Measurements from ENCODE around the gene PKD2L1.

Gene PKD2L1

DNA sequence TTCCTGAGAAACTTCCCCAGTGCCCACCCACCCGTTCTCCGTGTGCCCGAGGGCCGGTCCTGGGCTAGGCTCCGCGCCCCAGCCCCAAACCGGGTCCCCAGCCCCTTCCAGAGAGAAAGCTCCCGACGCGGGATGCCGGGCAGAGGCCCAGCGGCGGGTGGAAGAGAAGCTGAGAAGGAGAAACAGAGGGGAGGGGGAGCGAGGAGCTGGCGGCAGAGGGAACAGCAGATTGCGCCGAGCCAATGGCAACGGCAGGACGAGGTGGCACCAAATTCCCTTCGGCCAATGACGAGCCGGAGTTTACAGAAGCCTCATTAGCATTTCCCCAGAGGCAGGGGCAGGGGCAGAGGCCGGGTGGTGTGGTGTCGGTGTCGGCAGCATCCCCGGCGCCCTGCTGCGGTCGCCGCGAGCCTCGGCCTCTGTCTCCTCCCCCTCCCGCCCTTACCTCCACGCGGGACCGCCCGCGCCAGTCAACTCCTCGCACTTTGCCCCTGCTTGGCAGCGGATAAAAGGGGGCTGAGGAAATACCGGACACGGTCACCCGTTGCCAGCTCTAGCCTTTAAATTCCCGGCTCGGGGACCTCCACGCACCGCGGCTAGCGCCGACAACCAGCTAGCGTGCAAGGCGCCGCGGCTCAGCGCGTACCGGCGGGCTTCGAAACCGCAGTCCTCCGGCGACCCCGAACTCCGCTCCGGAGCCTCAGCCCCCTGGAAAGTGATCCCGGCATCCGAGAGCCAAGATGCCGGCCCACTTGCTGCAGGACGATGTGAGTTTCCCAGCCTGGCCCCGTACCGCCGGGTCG, 16.9 kb upstream of the PKD2L1 start, which contains the start of gene SCD:
Gene SCD, plus strand, starts transcription at position 469 of the 803 bp plus-strand sequence. Its CDS starts 272 bp downstream, at position 741.
- H2AFZ ChIP-seq: peak within 1 kb of the TSS; percentile 87

GRCh38 chr10:100346351-100346764, 16.3 kb upstream of the PKD2L1 start:
- no peaks in the 10 kb centered on the region for H3K9me3 ChIP-seq (ENCODE audit: control insufficient read depth, low read length)
- no peaks in the 10 kb centered on the region for H3K79me2 ChIP-seq
- H3K27me3 ChIP-seq (ENCODE audit: control insufficient read depth, insufficient read depth, low read length): no peaks in the 10 kb centered on the region
- no peaks in the 10 kb centered on the region for H3K36me3 ChIP-seq (ENCODE audit: control insufficient read depth, insufficient read depth, low read length)
- H3K27ac ChIP-seq: peak overlapping the region; percentile 42
- peak overlapping the region; percentile 80 for H3K4me2 ChIP-seq (ENCODE audit: low read length)
- peak overlapping the region; percentile 87 for H2AFZ ChIP-seq
- no peak for TF ChIP-seq CTCF (IDR thresholded peaks at IDR 0.05)
- H3K9ac ChIP-seq: no peak overlapping the region
- H3K4me3 ChIP-seq (ENCODE audit: low read depth, low read length): peak overlapping the region; percentile 84
- H3K4me1 ChIP-seq: peaks cover 13% of the 10 kb centered on the region

More for the DNA sequence above, 16.9 kb upstream of the PKD2L1 start, which contains the start of gene SCD:
- TF ChIP-seq CTCF (IDR thresholded peaks at IDR 0.05): no peak
- Histone ChIP-seq H3K4me2 (ENCODE audit: low read length) (peak within 1 kb of the TSS; percentile 80), H3K4me1 (peaks cover 10% of the 10 kb centered on the region), H3K27ac (peak within 1 kb of the TSS; percentile 42), H3K27me3 (ENCODE audit: control insufficient read depth, insufficient read depth, low read length) (no peaks in the 10 kb centered on the region), H3K4me3 (ENCODE audit: low read depth, low read length) (peak within 1 kb of the TSS; percentile 84), H3K36me3 (ENCODE audit: control insufficient read depth, insufficient read depth, low read length) (no peaks in the 10 kb centered on the region), H3K9ac (peak within 1 kb of the TSS; percentile 46), H3K79me2 (no peaks in the 10 kb centered on the region), H3K9me3 (ENCODE audit: control insufficient read depth, low read length) (no peaks in the 10 kb centered on the region)

DNA sequence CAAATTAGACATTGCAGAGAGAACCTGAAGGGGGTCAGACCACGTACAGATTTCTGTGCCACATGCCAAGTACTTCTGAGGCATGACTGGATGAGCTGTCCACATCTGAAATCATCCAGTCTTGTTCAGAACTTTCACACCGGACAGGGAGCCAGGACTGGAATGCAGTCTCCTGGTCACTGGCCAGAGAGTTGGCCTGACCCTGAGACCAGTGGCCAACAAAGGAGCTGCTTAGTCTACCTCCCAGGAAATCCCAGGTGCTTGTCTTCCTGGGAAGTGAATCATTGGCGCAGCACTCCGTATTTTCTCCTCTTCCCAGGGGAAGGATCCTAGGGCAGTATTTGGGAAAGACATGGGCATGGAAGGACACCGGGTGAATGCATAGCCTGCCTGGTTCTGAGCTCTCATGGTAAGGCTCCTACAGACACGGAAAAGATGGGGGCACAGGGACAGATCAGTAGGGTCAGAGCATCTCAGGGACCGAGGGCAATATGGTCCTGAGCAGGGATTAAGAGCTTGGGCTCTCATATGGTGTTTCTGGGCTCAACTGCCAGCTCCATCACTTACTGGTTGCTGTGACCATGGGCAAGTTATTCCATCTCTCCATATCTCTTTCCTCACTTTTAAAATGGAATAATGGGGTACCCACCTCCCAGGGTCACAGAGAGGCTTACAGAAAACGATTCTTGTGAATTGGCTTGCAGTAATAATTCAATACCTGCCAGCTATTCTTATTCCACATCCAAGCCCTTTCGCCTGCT, 15.7 kb upstream of the PKD2L1 start:
- no peak overlapping the region for H3K9ac ChIP-seq
- H3K9me3 ChIP-seq (ENCODE audit: control insufficient read depth, low read length): no peaks in the 10 kb centered on the region
- H3K4me1 ChIP-seq: peaks cover 18% of the 10 kb centered on the region
- TF ChIP-seq CTCF (IDR thresholded peaks at IDR 0.05): no peak
- H3K36me3 ChIP-seq (ENCODE audit: control insufficient read depth, insufficient read depth, low read length): no peaks in the 10 kb centered on the region
- H3K79me2 ChIP-seq: no peaks in the 10 kb centered on the region
- no peaks in the 10 kb centered on the region for H3K27me3 ChIP-seq (ENCODE audit: control insufficient read depth, insufficient read depth, low read length)
- peak overlapping the region; percentile 84 for H3K4me3 ChIP-seq (ENCODE audit: low read depth, low read length)
- no peak overlapping the region for H3K27ac ChIP-seq
- H3K4me2 ChIP-seq (ENCODE audit: low read length): peak overlapping the region; percentile 80
- H2AFZ ChIP-seq: peak overlapping the region; percentile 87

- no peak overlapping the region for H3K4me2 ChIP-seq (ENCODE audit: low read length)
- no peaks in the 10 kb centered on the region for H3K36me3 ChIP-seq (ENCODE audit: control insufficient read depth, insufficient read depth, low read length)
Observed at GRCh38 chr10:100344241-100344788, 14.3 kb upstream of the PKD2L1 start.

More at GRCh38 chr10:100344241-100344788, 14.3 kb upstream of the PKD2L1 start:
- Histone ChIP-seq H3K27me3 (ENCODE audit: control insufficient read depth, insufficient read depth, low read length) (no peaks in the 10 kb centered on the region), H3K4me3 (ENCODE audit: low read depth, low read length) (no peak overlapping the region), H3K79me2 (no peaks in the 10 kb centered on the region), H3K9ac (no peak overlapping the region), H3K4me1 (peaks cover 18% of the 10 kb centered on the region), H3K9me3 (ENCODE audit: control insufficient read depth, low read length) (no peaks in the 10 kb centered on the region), H2AFZ (no peak overlapping the region), H3K27ac (no peak overlapping the region)
- no peak for TF ChIP-seq CTCF (IDR thresholded peaks at IDR 0.05)
